ENCODE results near the gene UBAP2L. TPM values are rescaled to one million over a fixed set of nuclear protein-coding genes. Genes with fewer than 3 reads are reported as not detected.

The UBAP2L gene, protein sequence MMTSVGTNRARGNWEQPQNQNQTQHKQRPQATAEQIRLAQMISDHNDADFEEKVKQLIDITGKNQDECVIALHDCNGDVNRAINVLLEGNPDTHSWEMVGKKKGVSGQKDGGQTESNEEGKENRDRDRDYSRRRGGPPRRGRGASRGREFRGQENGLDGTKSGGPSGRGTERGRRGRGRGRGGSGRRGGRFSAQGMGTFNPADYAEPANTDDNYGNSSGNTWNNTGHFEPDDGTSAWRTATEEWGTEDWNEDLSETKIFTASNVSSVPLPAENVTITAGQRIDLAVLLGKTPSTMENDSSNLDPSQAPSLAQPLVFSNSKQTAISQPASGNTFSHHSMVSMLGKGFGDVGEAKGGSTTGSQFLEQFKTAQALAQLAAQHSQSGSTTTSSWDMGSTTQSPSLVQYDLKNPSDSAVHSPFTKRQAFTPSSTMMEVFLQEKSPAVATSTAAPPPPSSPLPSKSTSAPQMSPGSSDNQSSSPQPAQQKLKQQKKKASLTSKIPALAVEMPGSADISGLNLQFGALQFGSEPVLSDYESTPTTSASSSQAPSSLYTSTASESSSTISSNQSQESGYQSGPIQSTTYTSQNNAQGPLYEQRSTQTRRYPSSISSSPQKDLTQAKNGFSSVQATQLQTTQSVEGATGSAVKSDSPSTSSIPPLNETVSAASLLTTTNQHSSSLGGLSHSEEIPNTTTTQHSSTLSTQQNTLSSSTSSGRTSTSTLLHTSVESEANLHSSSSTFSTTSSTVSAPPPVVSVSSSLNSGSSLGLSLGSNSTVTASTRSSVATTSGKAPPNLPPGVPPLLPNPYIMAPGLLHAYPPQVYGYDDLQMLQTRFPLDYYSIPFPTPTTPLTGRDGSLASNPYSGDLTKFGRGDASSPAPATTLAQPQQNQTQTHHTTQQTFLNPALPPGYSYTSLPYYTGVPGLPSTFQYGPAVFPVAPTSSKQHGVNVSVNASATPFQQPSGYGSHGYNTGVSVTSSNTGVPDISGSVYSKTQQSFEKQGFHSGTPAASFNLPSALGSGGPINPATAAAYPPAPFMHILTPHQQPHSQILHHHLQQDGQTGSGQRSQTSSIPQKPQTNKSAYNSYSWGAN
- 96.4 to 106 TPM (median 98.5 TPM) in 5 replicates for total RNA-seq (2022; extraction: Qiagen RNA extraction; ENCODE audit: low read depth)

DNA sequence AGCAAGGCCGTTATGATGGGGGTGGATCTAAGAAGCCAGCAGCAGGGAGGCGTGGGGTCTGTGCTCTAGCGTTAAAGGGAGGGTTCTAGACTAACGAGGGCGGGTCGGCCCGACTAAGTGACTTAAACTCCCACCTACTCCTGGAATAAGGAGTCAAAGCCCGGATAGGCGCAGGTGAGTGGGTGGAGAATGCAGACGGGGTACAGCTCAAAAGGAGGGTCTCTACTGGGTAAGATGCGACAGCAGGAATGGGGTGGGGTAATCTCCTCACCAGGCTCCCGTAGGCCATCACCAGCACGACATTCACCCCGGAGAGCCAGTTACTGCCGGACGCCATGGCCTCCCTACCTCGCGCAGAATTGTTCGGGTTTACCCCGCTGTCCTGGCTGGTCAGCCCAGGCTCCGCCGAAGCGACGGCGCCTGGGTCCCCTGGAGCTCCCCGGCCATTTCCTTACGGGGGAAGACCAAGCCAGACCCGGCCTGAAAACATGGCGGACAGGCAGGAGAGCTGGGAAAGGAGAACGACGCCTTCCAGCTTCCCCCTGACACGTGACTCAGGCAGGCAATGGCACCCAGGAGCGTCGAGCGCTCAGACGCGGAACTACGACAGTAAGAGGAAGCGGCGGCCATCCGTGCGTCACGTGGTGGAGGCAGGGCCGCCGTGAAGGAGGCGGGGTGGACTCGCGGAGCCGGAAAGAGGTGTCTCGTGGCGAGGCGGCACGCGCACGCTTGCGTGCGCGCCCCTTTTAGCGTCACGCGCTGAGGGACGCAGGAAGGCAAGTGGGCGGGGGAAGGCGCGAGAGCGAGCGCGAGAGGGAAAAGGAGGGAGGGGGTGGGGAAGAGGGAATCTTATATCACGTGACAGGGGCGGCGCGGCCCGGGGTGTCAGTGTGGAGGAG lies at the start of gene UBAP2L:
Gene UBAP2L (plus strand): TSS at position 885 of the 899 bp plus-strand sequence. CDS start 4,169 bp downstream, outside the sequence.

GRCh38 chr1:154191990-154192461 lies 28.7 kb upstream of the UBAP2L start, which contains the start of gene TPM3:
Gene TPM3 (minus strand): TSS chr1:154192100. CDS start chr1:154192018, 82 bp downstream.

GRCh38 chr1:154206196-154206595 lies 14.6 kb upstream of the UBAP2L start, which contains the start of gene CFAP141:
Gene CFAP141 (minus strand): TSS chr1:154206333. CDS start chr1:154206307, 26 bp downstream.

GRCh38 chr1:154272217-154272998 lies 51.7 kb downstream of the UBAP2L start, which contains the start of gene HAX1:
Gene HAX1 (plus strand): TSS chr1:154272629. CDS start chr1:154272724, 95 bp downstream.

Other genes starting within 250 kb of the UBAP2L start
- gene JTB, start 243.3 kb upstream of the UBAP2L start, total RNA-seq (2022; extraction: Qiagen RNA extraction; ENCODE audit: low read depth): 120 to 164 TPM (median 155 TPM) in 5 replicates
- gene RAB13, start 234.6 kb upstream of the UBAP2L start, total RNA-seq (2022; extraction: Qiagen RNA extraction; ENCODE audit: low read depth): 126 to 141 TPM (median 136 TPM) in 5 replicates
- 4,264 to 8,287 TPM (median 4,398 TPM) in 5 replicates for gene RPS27, start 230.2 kb upstream of the UBAP2L start, total RNA-seq (2022; extraction: Qiagen RNA extraction; ENCODE audit: low read depth)
- 0.02 TPM in 1 of 5 replicates, not detected in the others for gene NUP210L, start 65.9 kb upstream of the UBAP2L start, total RNA-seq (2022; extraction: Qiagen RNA extraction; ENCODE audit: low read depth)
- 456 to 556 TPM (median 481 TPM) in 5 replicates for gene TPM3, start 28.9 kb upstream of the UBAP2L start, total RNA-seq (2022; extraction: Qiagen RNA extraction; ENCODE audit: low read depth)
- gene CFAP141, start 14.6 kb upstream of the UBAP2L start, total RNA-seq (2022; extraction: Qiagen RNA extraction; ENCODE audit: low read depth): not detected in 5 replicates
- 90.3 to 113 TPM (median 94.3 TPM) in 5 replicates for gene HAX1, start 51.7 kb downstream of the UBAP2L start, total RNA-seq (2022; extraction: Qiagen RNA extraction; ENCODE audit: low read depth)
- not detected in 5 replicates for gene AQP10, start 100.1 kb downstream of the UBAP2L start, total RNA-seq (2022; extraction: Qiagen RNA extraction; ENCODE audit: low read depth)
- gene ATP8B2, start 104.6 kb downstream of the UBAP2L start, total RNA-seq (2022; extraction: Qiagen RNA extraction; ENCODE audit: low read depth): 27.9 to 41.8 TPM (median 36.3 TPM) in 5 replicates
- gene IL6R, start 184.4 kb downstream of the UBAP2L start, total RNA-seq (2022; extraction: Qiagen RNA extraction; ENCODE audit: low read depth): 20.4 to 27.1 TPM (median 25.7 TPM) in 5 replicates

Data from A549 treated with GW870086 at 1 μM for 4 hours (cell line).